ENCODE measurements around the gene CIRBP. TPM values are rescaled to one million over a fixed set of nuclear protein-coding genes. Genes with fewer than 3 reads are reported as not detected.

Gene CIRBP
- total and polyA plus RNA-seq, 2 of the 13 experiments (the other 11 are each of a cell fraction or from before 2014, with no cell fraction given), result 133 to 140 TPM

DNA sequence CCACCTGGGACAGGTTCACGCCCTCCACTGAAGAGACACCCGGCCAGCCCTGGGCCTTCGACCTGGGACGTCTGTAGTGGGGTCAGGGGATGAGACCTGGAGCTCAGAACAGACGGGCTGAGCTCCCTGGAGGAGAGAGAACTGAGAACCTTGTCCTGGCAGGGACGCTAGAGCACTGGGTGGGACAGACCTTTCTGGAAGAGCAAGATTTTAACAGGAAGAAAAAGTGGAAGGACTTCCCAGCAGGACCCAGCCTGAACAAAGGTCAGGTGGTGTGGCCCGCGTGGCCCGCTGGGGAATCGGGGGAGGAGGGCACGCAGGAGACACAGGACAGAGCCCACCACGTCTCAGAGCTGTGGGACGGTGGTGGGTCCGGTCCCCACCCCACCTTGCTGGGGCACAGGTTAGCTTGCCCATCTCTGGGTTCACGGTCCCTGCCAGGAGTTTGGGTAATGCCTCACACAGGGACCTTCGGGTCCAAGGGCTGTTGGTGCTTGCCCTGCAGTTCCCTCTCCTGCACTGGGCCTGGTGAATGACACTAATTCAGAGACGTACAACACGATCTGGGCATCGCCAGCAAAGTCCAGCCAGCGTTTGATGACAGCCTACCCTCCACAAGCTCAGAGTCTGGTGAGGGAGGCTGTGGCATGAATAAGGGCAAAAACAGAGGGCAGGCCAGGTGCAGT is 15.3 kb downstream of the CIRBP start (continued):
- TF ChIP-seq ZNF296 (CRISPR knock-in tag; conservative IDR thresholded peaks at IDR 0.05) (no peak), SMARCE1 (IDR thresholded peaks at IDR 0.05; ENCODE audit: borderline replicate concordance) (no peak), SMAD1 (CRISPR knock-in tag; IDR thresholded peaks at IDR 0.05; ENCODE audit: borderline replicate concordance, low read depth) (0 out of 2 replicates have a peak, but pooled peaks have one; percentile 49), ZNF383 (CRISPR knock-in tag; IDR thresholded peaks at IDR 0.05; ENCODE audit: borderline replicate concordance) (0 out of 2 replicates have a peak, but pooled peaks have one; percentile 33), RBFOX2 (IDR thresholded peaks at IDR 0.05; ENCODE audit: low read depth, low read length) (peak; percentile 53), EHMT2 (IDR thresholded peaks at IDR 0.05; ENCODE audit: borderline replicate concordance, low read depth, low read length) (no peak), GPN1 (CRISPR knock-in tag; IDR thresholded peaks at IDR 0.05; ENCODE audit: borderline replicate concordance) (no peak), ZNF337 (CRISPR knock-in tag; IDR thresholded peaks at IDR 0.05; ENCODE audit: borderline replicate concordance, low read depth) (no peak), ZMYM2 (CRISPR knock-in tag; IDR thresholded peaks at IDR 0.05) (no peak), SP4 (CRISPR knock-in tag; IDR thresholded peaks at IDR 0.05) (no peak), LCORL (IDR thresholded peaks at IDR 0.05) (no peak), LCORL (CRISPR knock-in tag; IDR thresholded peaks at IDR 0.05) (peak; percentile 3; the same call in 1 of the 2 replicates), ZFP82 (CRISPR knock-in tag; IDR thresholded peaks at IDR 0.05; ENCODE audit: borderline replicate concordance) (no peak), PHF21A (CRISPR knock-in tag; IDR thresholded peaks at IDR 0.05) (peak; percentile 10; the same call in 1 of the 2 replicates), ZNF607 (CRISPR knock-in tag; IDR thresholded peaks at IDR 0.05; ENCODE audit: borderline replicate concordance) (0 out of 2 replicates have a peak, but pooled peaks have one; percentile 28), ZFYVE20 (CRISPR knock-in tag; IDR thresholded peaks at IDR 0.05; ENCODE audit: borderline replicate concordance, low read depth) (no peak), HOXD1 (CRISPR knock-in tag; IDR thresholded peaks at IDR 0.05) (0 out of 2 replicates have a peak, but pooled peaks have one; percentile 61), ZNF670 (CRISPR knock-in tag; IDR thresholded peaks at IDR 0.05; ENCODE audit: borderline replicate concordance) (no peak), ZNF768 (CRISPR knock-in tag; IDR thresholded peaks at IDR 0.05) (peak; percentile 84)
- TF ChIP-seq, protein P1, sequence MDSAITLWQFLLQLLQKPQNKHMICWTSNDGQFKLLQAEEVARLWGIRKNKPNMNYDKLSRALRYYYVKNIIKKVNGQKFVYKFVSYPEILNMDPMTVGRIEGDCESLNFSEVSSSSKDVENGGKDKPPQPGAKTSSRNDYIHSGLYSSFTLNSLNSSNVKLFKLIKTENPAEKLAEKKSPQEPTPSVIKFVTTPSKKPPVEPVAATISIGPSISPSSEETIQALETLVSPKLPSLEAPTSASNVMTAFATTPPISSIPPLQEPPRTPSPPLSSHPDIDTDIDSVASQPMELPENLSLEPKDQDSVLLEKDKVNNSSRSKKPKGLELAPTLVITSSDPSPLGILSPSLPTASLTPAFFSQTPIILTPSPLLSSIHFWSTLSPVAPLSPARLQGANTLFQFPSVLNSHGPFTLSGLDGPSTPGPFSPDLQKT (CRISPR knock-in tag; IDR thresholded peaks at IDR 0.05; ENCODE audit: borderline replicate concordance), result no peak
- TF ChIP-seq, protein P2, sequence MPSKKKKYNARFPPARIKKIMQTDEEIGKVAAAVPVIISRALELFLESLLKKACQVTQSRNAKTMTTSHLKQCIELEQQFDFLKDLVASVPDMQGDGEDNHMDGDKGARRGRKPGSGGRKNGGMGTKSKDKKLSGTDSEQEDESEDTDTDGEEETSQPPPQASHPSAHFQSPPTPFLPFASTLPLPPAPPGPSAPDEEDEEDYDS (CRISPR knock-in tag; IDR thresholded peaks at IDR 0.05), result 0 out of 2 replicates have a peak, but pooled peaks have one; percentile 43
- TF ChIP-seq, protein P3, sequence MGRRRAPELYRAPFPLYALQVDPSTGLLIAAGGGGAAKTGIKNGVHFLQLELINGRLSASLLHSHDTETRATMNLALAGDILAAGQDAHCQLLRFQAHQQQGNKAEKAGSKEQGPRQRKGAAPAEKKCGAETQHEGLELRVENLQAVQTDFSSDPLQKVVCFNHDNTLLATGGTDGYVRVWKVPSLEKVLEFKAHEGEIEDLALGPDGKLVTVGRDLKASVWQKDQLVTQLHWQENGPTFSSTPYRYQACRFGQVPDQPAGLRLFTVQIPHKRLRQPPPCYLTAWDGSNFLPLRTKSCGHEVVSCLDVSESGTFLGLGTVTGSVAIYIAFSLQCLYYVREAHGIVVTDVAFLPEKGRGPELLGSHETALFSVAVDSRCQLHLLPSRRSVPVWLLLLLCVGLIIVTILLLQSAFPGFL (CRISPR knock-in tag; IDR thresholded peaks at IDR 0.05), result no peak
- TF ChIP-seq, protein P4, sequence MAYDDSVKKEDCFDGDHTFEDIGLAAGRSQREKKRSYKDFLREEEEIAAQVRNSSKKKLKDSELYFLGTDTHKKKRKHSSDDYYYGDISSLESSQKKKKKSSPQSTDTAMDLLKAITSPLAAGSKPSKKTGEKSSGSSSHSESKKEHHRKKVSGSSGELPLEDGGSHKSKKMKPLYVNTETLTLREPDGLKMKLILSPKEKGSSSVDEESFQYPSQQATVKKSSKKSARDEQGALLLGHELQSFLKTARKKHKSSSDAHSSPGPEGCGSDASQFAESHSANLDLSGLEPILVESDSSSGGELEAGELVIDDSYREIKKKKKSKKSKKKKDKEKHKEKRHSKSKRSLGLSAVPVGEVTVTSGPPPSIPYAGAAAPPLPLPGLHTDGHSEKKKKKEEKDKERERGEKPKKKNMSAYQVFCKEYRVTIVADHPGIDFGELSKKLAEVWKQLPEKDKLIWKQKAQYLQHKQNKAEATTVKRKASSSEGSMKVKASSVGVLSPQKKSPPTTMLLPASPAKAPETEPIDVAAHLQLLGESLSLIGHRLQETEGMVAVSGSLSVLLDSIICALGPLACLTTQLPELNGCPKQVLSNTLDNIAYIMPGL (CRISPR knock-in tag; IDR thresholded peaks at IDR 0.05; ENCODE audit: borderline replicate concordance in 1 of 2, low read depth in 1 of 2), result peak in 1 of 2 experiments; percentile 12; a peak in 1 of 4 replicates
- TF ChIP-seq, protein P5, sequence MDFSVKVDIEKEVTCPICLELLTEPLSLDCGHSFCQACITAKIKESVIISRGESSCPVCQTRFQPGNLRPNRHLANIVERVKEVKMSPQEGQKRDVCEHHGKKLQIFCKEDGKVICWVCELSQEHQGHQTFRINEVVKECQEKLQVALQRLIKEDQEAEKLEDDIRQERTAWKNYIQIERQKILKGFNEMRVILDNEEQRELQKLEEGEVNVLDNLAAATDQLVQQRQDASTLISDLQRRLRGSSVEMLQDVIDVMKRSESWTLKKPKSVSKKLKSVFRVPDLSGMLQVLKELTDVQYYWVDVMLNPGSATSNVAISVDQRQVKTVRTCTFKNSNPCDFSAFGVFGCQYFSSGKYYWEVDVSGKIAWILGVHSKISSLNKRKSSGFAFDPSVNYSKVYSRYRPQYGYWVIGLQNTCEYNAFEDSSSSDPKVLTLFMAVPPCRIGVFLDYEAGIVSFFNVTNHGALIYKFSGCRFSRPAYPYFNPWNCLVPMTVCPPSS (IDR thresholded peaks at IDR 0.05), result no peak

Data from HepG2 (cell line).